Adipose tissue (tissue), 3 donors: ENCODE results near the gene DLGAP1. TPM values are rescaled to one million over a fixed set of nuclear protein-coding genes. Genes with fewer than 3 reads are reported as not detected.
"Not testable (repeated sequence)": the region's sequence is repeated elsewhere in the genome, so short reads cannot be mapped to it uniquely, and the experiment has no call there.

ENCODE experiments used
- H3K27ac ChIP-seq: one replicate; pipeline ENCODE4 v1.5.1; 2013; ENCODE audit warnings: low read depth, low read length
- WGBS, 3 donors: extraction: QIAGEN DNeasy Blood & Tissue Kit; methylation state at CpG; one replicate each; pipeline ENCODE4 v1.1.7; 2013; 5-methylcytosine and 5-hydroxymethylcytosine counted together
- polyA plus RNA-seq, 3 donors: library from polyadenylated mRNA; stranded (reverse); fragments of 200-250 nt; gene quantifications; one replicate each; pipeline ENCODE4 v1.2.3, GENCODE V29; 2013
- donor health status: healthy with polysubstance abuse.
- donor health status: Bipolar disorder and iron deficiency.
- donor health status: healthy.

Gene DLGAP1
- polyA plus RNA-seq, 3 donors: 0.06 to 0.22 (median 0.09) TPM

GRCh38 chr18:3583106-3583872 lies 871.8 kb downstream of the DLGAP1 start:
- 71 to 85% (median 80%) methylated on average over 7 of the region's 7 CpGs for WGBS, 3 donors
- not testable (repeated sequence) for H3K27ac ChIP-seq

- WGBS, 3 donors: 84 to 96% (median 91%) methylated on average over 13 of the region's 13 CpGs
- no peak overlapping the region for H3K27ac ChIP-seq
Observed at GRCh38 chr18:3581890-3582289, 873.2 kb downstream of the DLGAP1 start.

- WGBS, 3 donors: 85 to 97% (median 97%) methylated on average over 19 to 20 of the region's 22 CpGs
- H3K27ac ChIP-seq: not testable (repeated sequence)
Observed at GRCh38 chr18:3580523-3581025, 874.5 kb downstream of the DLGAP1 start.

- 57 to 74% (median 74%) methylated on average over 4 of the region's 4 CpGs for WGBS, 3 donors
- no peak overlapping the region for H3K27ac ChIP-seq
Observed at GRCh38 chr18:3579701-3580100, 875.4 kb downstream of the DLGAP1 start.

- H3K27ac ChIP-seq: no peak overlapping the region
- 82 to 97% (median 91%) methylated on average over 4 of the region's 4 CpGs for WGBS, 3 donors
Observed at GRCh38 chr18:3578621-3579020, 876.5 kb downstream of the DLGAP1 start.

- WGBS, 3 donors: 90 to 95% (median 91%) methylated on average over 4 of the region's 4 CpGs
- H3K27ac ChIP-seq: no peak overlapping the region
Observed at GRCh38 chr18:3577281-3577855, 877.7 kb downstream of the DLGAP1 start.

- 78 to 83% (median 82%) methylated on average over 1 of the region's 1 CpG for whole genome bisulfite sequencing, 3 donors
- no peak overlapping the region for H3K27ac ChIP-seq
Observed at GRCh38 chr18:3572761-3573160, 882.3 kb downstream of the DLGAP1 start.

- no peak overlapping the region for H3K27ac ChIP-seq
Observed at GRCh38 chr18:3566851-3567250, 888.3 kb downstream of the DLGAP1 start.

GRCh38 chr18:3560755-3561154 lies 894.4 kb downstream of the DLGAP1 start:
- no peak overlapping the region for H3K27ac ChIP-seq
- 72 to 87% (median 78%) methylated on average over 3 of the region's 3 CpGs for WGBS, 3 donors

GRCh38 chr18:3554811-3555427 lies 900.2 kb downstream of the DLGAP1 start:
- WGBS, 3 donors: 46 to 79% (median 57%) methylated on average over 2 of the region's 2 CpGs
- no peak overlapping the region for H3K27ac ChIP-seq

GRCh38 chr18:3554091-3554601 lies 901.0 kb downstream of the DLGAP1 start:
- no peak overlapping the region for H3K27ac ChIP-seq
- 68 to 73% (median 69%) methylated on average over 9 of the region's 9 CpGs for WGBS, 3 donors

GRCh38 chr18:3552305-3552704 lies 902.8 kb downstream of the DLGAP1 start:
- WGBS, 3 donors: 75 to 92% (median 89%) methylated on average over 3 of the region's 3 CpGs
- H3K27ac ChIP-seq: no peak overlapping the region

- WGBS, 3 donors: 75 to 80% (median 78%) methylated on average over 4 of the region's 4 CpGs
- H3K27ac ChIP-seq: no peak overlapping the region
Observed at GRCh38 chr18:3547891-3548615, 907.1 kb downstream of the DLGAP1 start.

- WGBS, 3 donors: 90 to 93% (median 93%) methylated on average over 5 of the region's 5 CpGs
Observed at GRCh38 chr18:3546106-3546505, 909.0 kb downstream of the DLGAP1 start.

GRCh38 chr18:3544537-3544936 lies 910.6 kb downstream of the DLGAP1 start:
- WGBS, 3 donors: 93 to 95% (median 95%) methylated on average over 2 of the region's 2 CpGs
- H3K27ac ChIP-seq: no peak overlapping the region

More at GRCh38 chr18:3546106-3546505, 909.0 kb downstream of the DLGAP1 start:
- H3K27ac ChIP-seq: no peak overlapping the region

- H3K27ac ChIP-seq: no peak overlapping the region
Observed at GRCh38 chr18:3541549-3542386, 913.3 kb downstream of the DLGAP1 start.

GRCh38 chr18:3540805-3541548 lies 914.1 kb downstream of the DLGAP1 start:
- no peak overlapping the region for H3K27ac ChIP-seq
- WGBS, 3 donors: 41 to 74% (median 72%) methylated on average over 6 of the region's 6 CpGs

More at GRCh38 chr18:3541549-3542386, 913.3 kb downstream of the DLGAP1 start:
- 82 to 89% (median 83%) methylated on average over 5 of the region's 5 CpGs for WGBS, 3 donors
